SK-N-MC (cell line): Measurements from ENCODE around the gene NDC1.

Source experiments
- DNase-seq: peaks from one replicate; pipeline ENCODE4 v3.0.0-alpha.2; 2011; ENCODE audit warnings: low read depth, low spot score
- H3K27ac ChIP-seq: fragments of 200-600 bp; sonication (generic); 2 replicates; pipeline ENCODE4 v1.5.1; 2016; ENCODE audit warnings: mixed run types
- H3K36me3 ChIP-seq: fragments of 200-600 bp; sonication (generic); 2 replicates; pipeline ENCODE4 v1.6.1; 2017; ENCODE audit warnings: antibody characterized with exemption, low read length, mixed read lengths; ENCODE audit not compliant: insufficient read depth
- H3K4me3 ChIP-seq: fragments of 200-600 bp; sonication (generic); 2 replicates; pipeline ENCODE4 v1.5.1; 2016
- H3K9ac ChIP-seq: fragments of 200-600 bp; sonication (generic); 2 replicates; pipeline ENCODE4 v1.8.0; 2017; ENCODE audit warnings: mixed run types, mixed read lengths; ENCODE audit not compliant: insufficient read length
- H3K9me3 ChIP-seq: fragments of 200-600 bp; sonication (generic); 2 replicates; pipeline ENCODE4 v1.6.1; 2017; ENCODE audit warnings: low read depth, mild to moderate bottlenecking, antibody characterized with exemption, low read length, moderate library complexity, mixed read lengths
- EZH2 ChIP-seq: fragments of 200-600 bp; sonication (generic); IDR thresholded peaks from one replicate; pipeline ENCODE4 v1.6.1; 2017; ENCODE audit warnings: antibody characterized with exemption
- FOXP2 ChIP-seq: optimal IDR thresholded peaks from 2 replicates; pipeline ENCODE3; 2011; ENCODE audit warnings: mild to moderate bottlenecking, moderate library complexity; ENCODE audit not compliant: insufficient read depth; ENCODE audit errors: extremely low read length, control extremely low read depth
- POLR2AphosphoS5 ChIP-seq: IDR thresholded peaks from 2 replicates; pipeline ENCODE4 v1.6.1; 2012; ENCODE audit warnings: mild to moderate bottlenecking, low read depth, low read length, borderline replicate concordance

Gene NDC1

DNA sequence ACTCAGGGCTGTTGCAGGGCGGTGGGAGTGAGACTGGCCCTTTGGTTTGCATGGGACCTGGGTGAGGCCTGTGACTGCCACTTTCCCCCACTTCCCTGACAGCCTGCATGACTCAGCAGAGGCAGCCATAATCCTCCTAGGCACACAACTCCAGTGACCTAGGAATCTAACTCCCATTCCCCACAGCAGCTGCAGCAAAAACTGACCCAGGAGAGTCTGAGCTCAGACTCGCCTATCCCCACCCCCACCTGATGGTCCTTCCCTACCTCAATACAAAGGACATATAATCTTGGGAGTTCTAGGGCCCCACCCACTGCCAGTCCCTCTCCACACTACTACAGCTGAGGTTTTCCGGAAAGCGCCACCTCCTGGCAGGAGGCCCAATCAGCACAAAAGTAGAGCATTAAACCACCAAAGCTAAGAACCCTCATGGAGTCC is 26.7 kb downstream of the NDC1 start:
- H3K9ac ChIP-seq, result no peak overlapping the region
- no peaks in the 10 kb centered on the region for H3K9me3 ChIP-seq
- H3K4me3 ChIP-seq, result no peak overlapping the region
- TF ChIP-seq FOXP2, result no peak
- TF ChIP-seq POLR2AphosphoS5, result no peak
- TF ChIP-seq EZH2, result no peak
- no peak for DNase-seq
- no peak overlapping the region for H3K27ac ChIP-seq
- H3K36me3 ChIP-seq, result peaks cover 82% of the 10 kb centered on the region

DNA sequence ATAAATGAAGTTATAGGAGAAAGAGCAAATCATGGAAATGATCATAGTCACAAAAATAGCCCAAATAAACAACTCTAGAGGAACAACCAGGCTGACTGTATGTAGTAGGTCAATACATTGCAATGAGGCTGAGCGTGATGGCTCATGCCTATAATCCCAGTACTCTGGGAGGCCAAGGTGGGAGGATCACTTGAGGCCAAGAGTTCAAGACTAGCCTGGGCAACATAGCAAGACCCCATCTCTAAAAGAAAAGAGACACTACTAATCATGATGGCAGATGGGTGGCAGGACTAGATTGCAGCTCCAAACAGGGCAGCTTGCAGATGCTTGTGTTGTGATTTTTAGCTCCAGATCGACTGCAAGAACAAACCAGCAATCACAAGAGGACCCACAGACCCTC is 27.6 kb downstream of the NDC1 start:
- peaks cover 80% of the 10 kb centered on the region for H3K36me3 ChIP-seq
- DNase-seq, result no peak

DNA sequence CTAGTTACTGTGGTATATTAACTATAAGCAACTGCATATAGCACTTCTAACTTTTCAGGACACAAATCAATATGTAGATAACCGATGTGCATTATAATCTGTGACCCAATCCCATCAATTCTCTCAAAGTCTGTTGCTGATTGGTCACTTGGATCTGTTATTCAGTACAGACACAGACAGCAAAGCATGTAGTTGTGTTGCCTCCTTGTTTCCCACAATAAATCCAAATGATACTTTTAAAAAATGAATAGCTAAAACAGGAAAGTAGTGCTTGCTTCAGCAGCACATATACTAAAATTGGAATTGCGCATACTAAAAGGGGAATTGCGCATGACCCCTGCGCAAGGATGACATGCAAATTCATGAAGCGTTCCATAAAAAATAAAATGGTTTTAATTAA is 28.1 kb downstream of the NDC1 start:
- DNase-seq, result no peak
- Histone ChIP-seq H3K9me3 (no peaks in the 10 kb centered on the region), H3K9ac (no peak overlapping the region), H3K4me3 (no peak overlapping the region), H3K27ac (no peak overlapping the region), H3K36me3 (peaks cover 80% of the 10 kb centered on the region)
- TF ChIP-seq FOXP2 (no peak), POLR2AphosphoS5 (no peak), EZH2 (no peak)

More for the DNA sequence above, 27.6 kb downstream of the NDC1 start:
- no peak overlapping the region for H3K27ac ChIP-seq
- H3K9ac ChIP-seq, result no peak overlapping the region
- no peak for TF ChIP-seq EZH2
- H3K9me3 ChIP-seq, result no peaks in the 10 kb centered on the region
- no peak overlapping the region for H3K4me3 ChIP-seq

DNA sequence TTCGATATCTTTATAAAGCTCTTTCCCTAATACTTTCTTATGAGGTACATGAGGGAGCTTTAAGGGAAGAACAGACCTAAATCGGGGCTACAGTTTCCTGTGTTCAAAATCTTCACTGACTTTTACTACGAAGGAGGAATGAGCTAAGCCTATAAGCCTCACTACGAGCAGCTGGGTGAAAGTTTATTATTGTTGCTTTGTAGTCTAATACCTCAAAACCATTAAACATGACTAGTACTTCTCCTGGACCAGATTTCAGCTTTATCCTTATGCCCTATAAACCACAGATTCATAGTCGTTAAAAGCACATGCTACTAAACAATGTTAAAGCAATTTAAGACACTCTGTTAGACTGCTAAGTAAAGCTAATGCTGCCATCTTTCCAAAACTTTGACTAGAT is 30.2 kb downstream of the NDC1 start:
- H3K9ac ChIP-seq, result no peak overlapping the region
- 0 out of 2 replicates have a peak overlapping the region, but pooled peaks have one; percentile 39 for H3K27ac ChIP-seq
- H3K4me3 ChIP-seq, result no peak overlapping the region
- H3K9me3 ChIP-seq, result no peaks in the 10 kb centered on the region
- peaks cover 84% of the 10 kb centered on the region for H3K36me3 ChIP-seq
- TF ChIP-seq POLR2AphosphoS5, result no peak
- no peak for TF ChIP-seq FOXP2
- TF ChIP-seq EZH2, result no peak
- DNase-seq, result no peak

DNA sequence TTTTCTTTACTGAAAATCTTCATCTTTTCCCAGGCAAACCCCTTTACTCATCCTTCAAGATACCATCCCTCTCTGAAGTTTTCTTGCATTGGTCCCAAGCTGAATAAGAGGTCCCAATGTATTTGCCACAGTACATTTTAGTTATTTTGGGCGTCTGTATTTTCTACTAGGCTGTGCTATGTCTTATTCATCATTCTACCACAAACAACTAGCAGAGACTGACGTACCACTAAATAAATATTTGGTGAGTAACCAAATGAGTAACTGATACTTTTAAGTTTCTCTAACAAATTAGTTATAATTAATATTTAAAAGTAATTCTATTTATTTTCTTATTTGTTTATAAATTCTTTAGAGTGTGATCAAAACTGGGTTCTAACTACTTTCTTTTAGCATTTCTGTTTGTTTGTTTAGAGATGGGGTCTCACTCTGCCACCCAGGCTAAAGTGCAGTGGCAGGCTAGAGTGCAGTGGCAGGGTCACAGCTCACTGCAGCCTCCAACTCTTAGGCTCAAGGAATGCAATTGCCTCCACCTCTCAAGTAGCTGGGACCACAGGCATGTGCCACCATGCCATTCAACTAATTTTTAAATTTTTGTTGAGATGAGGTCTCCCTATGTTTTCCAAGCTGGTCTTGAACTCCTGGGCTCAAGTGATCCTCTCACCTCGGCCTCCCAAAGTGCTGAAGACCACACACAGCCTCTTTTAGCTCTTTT is 33.1 kb downstream of the NDC1 start:
- Histone ChIP-seq H3K36me3 (peaks cover 85% of the 10 kb centered on the region), H3K27ac (no peak overlapping the region), H3K9me3 (no peaks in the 10 kb centered on the region), H3K9ac (no peak overlapping the region), H3K4me3 (no peak overlapping the region)
- DNase-seq, result no peak
- TF ChIP-seq FOXP2 (no peak), EZH2 (no peak), POLR2AphosphoS5 (no peak)

DNA sequence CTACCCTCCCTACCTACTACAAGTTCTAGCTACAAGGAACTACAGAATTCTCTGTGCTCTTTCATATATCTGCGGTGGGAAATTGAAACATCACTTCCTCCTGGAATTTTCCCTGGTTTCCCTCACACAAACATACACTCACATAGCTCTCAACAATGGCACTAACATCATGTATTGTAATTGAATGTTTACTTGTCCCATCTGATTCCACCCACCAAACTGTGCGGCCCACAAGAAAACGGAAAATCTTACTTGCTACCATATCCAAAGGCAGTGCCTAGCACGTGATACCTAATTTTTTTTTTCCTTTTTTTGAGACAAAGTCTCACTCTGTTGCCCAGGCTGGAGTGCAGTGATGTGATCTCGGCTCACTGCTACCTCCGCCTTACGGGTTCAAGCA is 33.9 kb downstream of the NDC1 start:
- Histone ChIP-seq H3K4me3 (no peak overlapping the region), H3K9ac (no peak overlapping the region), H3K9me3 (no peaks in the 10 kb centered on the region), H3K36me3 (peaks cover 88% of the 10 kb centered on the region), H3K27ac (no peak overlapping the region)
- no peak for TF ChIP-seq POLR2AphosphoS5
- TF ChIP-seq FOXP2, result no peak
- no peak for TF ChIP-seq EZH2
- no peak for DNase-seq

DNA sequence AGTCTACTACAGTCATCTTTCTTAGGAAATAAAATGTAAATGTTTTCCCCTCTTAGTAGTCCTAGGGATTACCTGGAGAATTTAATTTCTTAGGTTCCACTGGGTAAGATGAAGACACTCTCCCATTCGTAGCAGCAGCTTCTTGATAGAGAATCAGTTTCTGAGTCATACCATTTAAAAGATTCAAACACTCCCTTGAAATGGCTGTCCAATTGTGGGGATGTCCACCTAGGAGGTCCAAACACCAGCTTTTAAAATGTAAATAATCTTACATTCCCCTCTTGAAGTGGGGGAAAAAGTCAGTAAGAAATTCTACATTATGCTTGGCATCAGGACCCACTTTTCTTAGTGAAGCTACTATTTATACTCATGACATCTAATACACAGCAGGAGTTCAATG is 37.5 kb downstream of the NDC1 start:
- Histone ChIP-seq H3K9ac (no peak overlapping the region), H3K36me3 (peaks cover 84% of the 10 kb centered on the region), H3K27ac (no peak overlapping the region), H3K4me3 (no peak overlapping the region), H3K9me3 (no peaks in the 10 kb centered on the region)
- no peak for DNase-seq
- TF ChIP-seq EZH2, result no peak
- no peak for TF ChIP-seq POLR2AphosphoS5
- TF ChIP-seq FOXP2, result no peak

DNA sequence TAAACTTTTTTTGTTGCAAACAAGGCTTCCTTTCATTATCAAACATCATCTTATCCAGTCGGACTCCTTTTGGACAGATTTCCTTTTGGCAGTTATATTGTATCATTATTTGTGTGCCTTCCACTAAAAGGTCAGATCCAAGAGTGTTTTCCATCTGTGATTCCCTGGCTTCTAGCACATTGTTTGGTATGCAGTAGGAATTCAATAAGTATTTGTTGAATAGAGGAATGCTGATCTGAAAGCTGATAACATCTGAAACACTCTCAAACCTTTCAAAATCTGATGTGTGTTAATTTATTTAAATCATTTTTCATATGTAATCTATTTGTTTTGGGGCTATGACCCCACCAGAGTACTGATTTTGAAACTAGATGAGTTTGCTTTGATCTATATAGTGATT is 39.0 kb downstream of the NDC1 start:
- Histone ChIP-seq H3K27ac (no peak overlapping the region), H3K4me3 (no peak overlapping the region), H3K9ac (no peak overlapping the region), H3K36me3 (peaks cover 83% of the 10 kb centered on the region), H3K9me3 (no peaks in the 10 kb centered on the region)
- no peak for TF ChIP-seq FOXP2
- no peak for TF ChIP-seq EZH2
- TF ChIP-seq POLR2AphosphoS5, result no peak
- no peak for DNase-seq

DNA sequence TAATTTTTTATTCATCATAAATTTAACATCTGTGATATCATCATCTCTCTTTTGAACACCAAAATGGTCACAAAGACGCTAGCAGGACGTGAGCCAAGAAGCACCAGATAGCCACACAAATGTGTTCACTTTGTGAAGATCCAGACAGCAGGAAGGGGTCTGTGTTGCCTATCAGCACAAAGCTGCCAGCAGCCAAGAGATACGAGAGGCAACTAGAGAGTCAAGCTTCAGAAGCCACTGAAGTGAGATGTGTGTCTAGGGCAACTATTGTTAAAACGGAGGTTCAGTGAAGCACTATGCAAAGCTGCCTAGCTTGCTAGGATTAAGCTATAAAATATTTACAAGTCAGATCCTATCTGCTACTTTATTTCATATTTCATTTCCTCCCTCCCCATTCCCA is 45.3 kb downstream of the NDC1 start:
- Histone ChIP-seq H3K9me3 (no peaks in the 10 kb centered on the region), H3K36me3 (peaks cover 64% of the 10 kb centered on the region), H3K9ac (no peak overlapping the region), H3K4me3 (no peak overlapping the region), H3K27ac (peak overlapping the region; percentile 25; the same call in 1 of the 2 replicates)
- TF ChIP-seq POLR2AphosphoS5 (no peak), FOXP2 (no peak), EZH2 (no peak)
- DNase-seq, result no peak
